Measurements from ENCODE around the gene GPR142. TPM values are rescaled to one million over a fixed set of nuclear protein-coding genes. Genes with fewer than 3 reads are reported as not detected.
A peak's percentile ranks its signal among the peaks of the same experiment; 100 is the strongest.

GPR142 gene
- total and polyA plus RNA-seq, 10 of the 15 experiments (the other 5 are each of a cell fraction or from before 2014, with no cell fraction given) = not detected

DNA sequence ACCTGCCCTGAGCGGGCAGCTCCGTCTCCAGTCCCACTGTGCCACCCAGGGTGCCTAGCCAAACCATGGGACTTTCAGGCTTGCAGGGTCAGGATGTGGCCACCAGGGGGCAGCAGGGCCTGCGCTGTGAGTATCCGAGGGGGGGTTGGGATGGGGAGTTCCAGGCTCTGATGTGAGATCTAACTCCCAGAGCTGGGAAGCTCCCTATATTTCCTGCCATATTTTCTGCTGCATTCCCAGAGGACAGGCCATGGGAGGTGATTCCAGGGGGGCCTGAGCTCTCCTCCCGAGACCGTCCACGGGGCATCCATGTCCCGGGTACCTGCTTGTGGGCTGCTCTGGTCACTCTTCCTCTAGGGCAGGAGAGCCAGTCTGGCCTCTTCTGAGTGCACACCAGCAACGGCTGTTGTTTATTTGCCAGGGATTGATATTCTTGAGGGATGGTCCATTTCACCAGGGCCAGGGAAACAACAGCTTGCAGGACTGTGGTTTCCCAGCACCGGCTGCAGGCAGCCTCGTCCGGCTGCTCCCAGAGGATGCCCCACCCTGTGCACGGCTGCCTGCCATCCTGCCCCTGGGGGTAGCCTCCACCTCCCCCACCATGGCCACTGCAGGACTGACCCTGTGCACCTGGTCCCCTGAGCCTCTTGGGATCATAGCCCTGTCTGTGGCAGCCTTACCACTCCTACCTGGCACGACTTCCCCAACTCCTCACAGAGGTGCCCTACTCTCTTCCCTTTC, 1.2 kb downstream of the GPR142 start:
- 0% methylated on average over 14 of the region's 14 CpGs for WGBS (ENCODE audit: insufficient coverage, insufficient replicate concordance, low lambda C conversion rate, missing lambda C conversion rate)
- DNase-seq (ENCODE audit: low read depth, low spot score) (no peak), FAIRE-seq (no peak), ATAC-seq (peak; percentile 93)
- Histone ChIP-seq H3K27me3 (replicated peaks in 1 of 2; ENCODE audit: control insufficient read depth in 2 of 2, insufficient read depth in 2 of 2, low read length in 1 of 2) (no peaks in the 10 kb centered on the region; a peak in 2 of 4 replicates), H3K9me3 (replicated peaks; ENCODE audit: control insufficient read depth, insufficient read depth, low read length) (no peaks in the 10 kb centered on the region), H3K4me3 (no peak overlapping the region), H2AFZ (ENCODE audit: control insufficient read depth, low read depth, low read length) (no peak overlapping the region), H3K79me2 (ENCODE audit: control insufficient read depth, insufficient read depth, low read length) (no peaks in the 10 kb centered on the region), H3K9ac (ENCODE audit: control insufficient read depth, insufficient read depth, low read length) (no peak overlapping the region), H3K36me3 (ENCODE audit: control insufficient read depth in 2 of 2, insufficient read depth in 2 of 2, low read length in 1 of 2) (no peaks in the 10 kb centered on the region), H4K20me1 (ENCODE audit: control insufficient read depth, insufficient read depth) (no peaks in the 10 kb centered on the region), H3K27ac (ENCODE audit: control insufficient read depth, insufficient read depth) (no peak overlapping the region), H3K4me2 (ENCODE audit: control insufficient read depth, insufficient read depth) (no peak overlapping the region), H3K4me1 (ENCODE audit: control insufficient read depth, insufficient read depth, low read length) (peaks cover 7% of the 10 kb centered on the region)
- in situ Hi-C loops (cut with MboI) (no loop called here), intact Hi-C loops (cut with micrococcal nuclease; ENCODE audit: unreplicated experiment) (loop anchor here (1.0 to 2.0 kb wide), 4 partner anchors 88 to 234 kb away; no protein-coding TSS in a partner anchor)
- ChIA-PET SMC1A (ENCODE audit: uncharacterized antibody, unreplicated experiment) (interaction anchor here (1.0 to 5.8 kb wide), 18 partner anchors 11 to 267 kb away, joined by 3 to 47 read pairs (median 4); partner anchors contain the start of gene CD300LB), POLR2A (interaction anchor here (0.6 to 1.2 kb wide), 3 partner anchors 38 to 342 kb away, joined by 3 read pairs; no protein-coding TSS in a partner anchor), CTCF (interaction anchor here (0.5 to 6.9 kb wide), 54 partner anchors 9 to 370 kb away, joined by 3 to 114 read pairs (median 4); partner anchors contain the start of genes CD300A and CD300LB), RAD21 (ENCODE audit: unreplicated experiment) (interaction anchor here (0.5 to 6.1 kb wide), 22 partner anchors 9 to 281 kb away, joined by 3 to 83 read pairs (median 4); partner anchors contain the start of gene CD300LB)
- no peak for TF ChIP-seq NBN (IDR thresholded peaks at IDR 0.05)
- peak; percentile 73 for TF ChIP-seq RAD21 (IDR thresholded peaks at IDR 0.05; ENCODE audit: insufficient read depth, low read depth, low read length)
- peak; percentile 69; the same call in 1 of the 2 replicates for TF ChIP-seq YY1 (IDR thresholded peaks at IDR 0.05; ENCODE audit: low read depth, low read length)
- TF ChIP-seq MEF2B (IDR thresholded peaks at IDR 0.05; ENCODE audit: partially characterized antibody, poor library complexity, severe bottlenecking) = no peak
- peak; percentile 51; the same call in 1 of the 2 replicates for TF ChIP-seq IKZF1 (conservative IDR thresholded peaks at IDR 0.05)
- TF ChIP-seq GATAD2B (conservative IDR thresholded peaks at IDR 0.05; ENCODE audit: low read depth) = no peak
- 0 out of 4 replicates have a peak, but pooled peaks of 1 of the 2 experiments have one; percentile 12 for TF ChIP-seq IKZF2 (IDR thresholded peaks at IDR 0.05)
- TF ChIP-seq SMARCA5 (IDR thresholded peaks at IDR 0.05) = 0 out of 2 replicates have a peak, but pooled peaks have one; percentile 13
- TF ChIP-seq, protein P1, sequence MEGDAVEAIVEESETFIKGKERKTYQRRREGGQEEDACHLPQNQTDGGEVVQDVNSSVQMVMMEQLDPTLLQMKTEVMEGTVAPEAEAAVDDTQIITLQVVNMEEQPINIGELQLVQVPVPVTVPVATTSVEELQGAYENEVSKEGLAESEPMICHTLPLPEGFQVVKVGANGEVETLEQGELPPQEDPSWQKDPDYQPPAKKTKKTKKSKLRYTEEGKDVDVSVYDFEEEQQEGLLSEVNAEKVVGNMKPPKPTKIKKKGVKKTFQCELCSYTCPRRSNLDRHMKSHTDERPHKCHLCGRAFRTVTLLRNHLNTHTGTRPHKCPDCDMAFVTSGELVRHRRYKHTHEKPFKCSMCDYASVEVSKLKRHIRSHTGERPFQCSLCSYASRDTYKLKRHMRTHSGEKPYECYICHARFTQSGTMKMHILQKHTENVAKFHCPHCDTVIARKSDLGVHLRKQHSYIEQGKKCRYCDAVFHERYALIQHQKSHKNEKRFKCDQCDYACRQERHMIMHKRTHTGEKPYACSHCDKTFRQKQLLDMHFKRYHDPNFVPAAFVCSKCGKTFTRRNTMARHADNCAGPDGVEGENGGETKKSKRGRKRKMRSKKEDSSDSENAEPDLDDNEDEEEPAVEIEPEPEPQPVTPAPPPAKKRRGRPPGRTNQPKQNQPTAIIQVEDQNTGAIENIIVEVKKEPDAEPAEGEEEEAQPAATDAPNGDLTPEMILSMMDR (IDR thresholded peaks at IDR 0.05 in 2 of 3, conservative IDR thresholded peaks at IDR 0.05 in 1 of 3; ENCODE audit: control insufficient read depth in 2 of 3, extremely low read depth in 1 of 3, insufficient read depth in 1 of 3, low read depth in 3 of 3, low read length in 3 of 3) = peak; percentile 93 to 97 (median 94)
- TF ChIP-seq, protein P2, sequence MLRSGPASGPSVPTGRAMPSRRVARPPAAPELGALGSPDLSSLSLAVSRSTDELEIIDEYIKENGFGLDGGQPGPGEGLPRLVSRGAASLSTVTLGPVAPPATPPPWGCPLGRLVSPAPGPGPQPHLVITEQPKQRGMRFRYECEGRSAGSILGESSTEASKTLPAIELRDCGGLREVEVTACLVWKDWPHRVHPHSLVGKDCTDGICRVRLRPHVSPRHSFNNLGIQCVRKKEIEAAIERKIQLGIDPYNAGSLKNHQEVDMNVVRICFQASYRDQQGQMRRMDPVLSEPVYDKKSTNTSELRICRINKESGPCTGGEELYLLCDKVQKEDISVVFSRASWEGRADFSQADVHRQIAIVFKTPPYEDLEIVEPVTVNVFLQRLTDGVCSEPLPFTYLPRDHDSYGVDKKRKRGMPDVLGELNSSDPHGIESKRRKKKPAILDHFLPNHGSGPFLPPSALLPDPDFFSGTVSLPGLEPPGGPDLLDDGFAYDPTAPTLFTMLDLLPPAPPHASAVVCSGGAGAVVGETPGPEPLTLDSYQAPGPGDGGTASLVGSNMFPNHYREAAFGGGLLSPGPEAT (IDR thresholded peaks at IDR 0.05; ENCODE audit: low read depth) = peak; percentile 33; the same call in 1 of the 2 replicates
- 0 out of 2 replicates have a peak, but pooled peaks have one; percentile 44 for TF ChIP-seq CHD2 (IDR thresholded peaks at IDR 0.05; ENCODE audit: borderline replicate concordance, low read depth, low read length)
- TF ChIP-seq SMC3 (IDR thresholded peaks at IDR 0.05; ENCODE audit: borderline replicate concordance, low read length) = peak; percentile 87
- no TSS peak for BruUV-seq (replicated peaks)

All from GM12878 (cell line).